Testis (tissue), 3 donors: ENCODE data around the gene PLD1. TPM values are rescaled to one million over a fixed set of nuclear protein-coding genes. Genes with fewer than 3 reads are reported as not detected.

Experiments used
- DNase-seq: peaks from one replicate; pipeline ENCODE4 v3.0.0-alpha.2; 2019
- H3K27ac ChIP-seq, 2 donors: fragments of 200-600 bp; sonication (generic); one replicate each; pipeline ENCODE4 v1.5.1; 2019
- H3K27me3 ChIP-seq: fragments of 200-600 bp; sonication (generic); one replicate; pipeline ENCODE4 v1.5.1; 2019
- H3K36me3 ChIP-seq: fragments of 200-600 bp; sonication (generic); one replicate; pipeline ENCODE4 v1.5.1; 2017; ENCODE audit warnings: low read depth; ENCODE audit errors: missing control alignments
- H3K4me1 ChIP-seq: fragments of 200-600 bp; sonication (generic); one replicate; pipeline ENCODE4 v1.5.1; 2019
- H3K4me3 ChIP-seq, 2 donors: fragments of 200-600 bp; sonication (generic); one replicate each; pipeline ENCODE4 v1.5.1; 2017 to 2019
- H3K9me3 ChIP-seq: fragments of 200-600 bp; sonication (generic); one replicate; pipeline ENCODE4 v1.5.1; 2017
- CTCF ChIP-seq, 3 experiments: fragments of 450-650 bp in 2 of 3; fragments of 200-600 bp in 1 of 3; sonication (generic) in 1 of 3; IDR thresholded peaks; one replicate each; pipeline ENCODE4 v1.5.1; 2016 to 2019; ENCODE audit warnings: antibody characterized with exemption in 3 of 3, mild to moderate bottlenecking in 2 of 3, moderate library complexity in 1 of 3
- POLR2A ChIP-seq: fragments of 450-650 bp; IDR thresholded peaks from one replicate; pipeline ENCODE4 v1.6.1; 2017; ENCODE audit warnings: antibody characterized with exemption, mild to moderate bottlenecking, moderate library complexity
- WGBS, 2 donors: methylation state at CpG; one replicate each; pipeline ENCODE4 v1.1.5; 2018; 5-methylcytosine and 5-hydroxymethylcytosine counted together
- intact Hi-C: fragments of 100-400 bp; cut with DNase I; formaldehyde crosslinking; loops from one replicate; pipeline ENCODE4 v1.15.1; 2023; ENCODE audit warnings: low total_unique reads
- polyA plus RNA-seq: library from polyadenylated mRNA; stranded (reverse); fragments of 350-450 nt; fragmentation: Illumina TruSeq; extraction: RNeasy Lipid Tissue Mini Kit (QIAGEN cat#74804); gene quantifications from one replicate; pipeline ENCODE4 v1.2.3, GENCODE V29; 2014; ENCODE audit warnings: low read depth, low replicate concordance; ENCODE audit not compliant: insufficient read depth
- total RNA-seq, 2 donors: library from RNA; depleted of rRNA; stranded (reverse); fragments of >200 nt; gene quantifications; one replicate each; pipeline ENCODE4 v1.2.3, GENCODE V29; 2016

Gene PLD1
- total and polyA plus RNA-seq, 3 donors from 2014 or later = 10.7 to 27.4 (median 19.1) TPM

GRCh38 chr3:171797265-171797679 is 13.0 kb downstream of the PLD1 start:
- TF ChIP-seq POLR2A (no peak), CTCF (IDR thresholded peaks at IDR 0.05) (no peak)
- no peaks in the 10 kb centered on the region for H3K36me3 ChIP-seq
- 73 to 78% methylated on average over 1 of the region's 1 CpG for WGBS, 2 donors
- intact Hi-C loops = no loop called here
- H3K27ac ChIP-seq = no peak overlapping the region
- no peaks in the 10 kb centered on the region for H3K9me3 ChIP-seq
- H3K27me3 ChIP-seq = no peaks in the 10 kb centered on the region
- H3K4me1 ChIP-seq = no peaks in the 10 kb centered on the region
- no peak for DNase-seq
- no peak overlapping the region for H3K4me3 ChIP-seq

- no peaks in the 10 kb centered on the region for H3K9me3 ChIP-seq
- intact Hi-C loops = no loop called here
- H3K27ac ChIP-seq = no peak overlapping the region
- DNase-seq = no peak
- 93 to 98% methylated on average over 4 of the region's 4 CpGs for WGBS, 2 donors
- no peaks in the 10 kb centered on the region for H3K36me3 ChIP-seq
- H3K4me1 ChIP-seq = no peaks in the 10 kb centered on the region
- no peak overlapping the region for H3K4me3 ChIP-seq
- no peak for TF ChIP-seq POLR2A
- TF ChIP-seq CTCF (IDR thresholded peaks at IDR 0.05) = no peak
- H3K27me3 ChIP-seq = no peaks in the 10 kb centered on the region
Observed at GRCh38 chr3:171796625-171797264, 13.5 kb downstream of the PLD1 start.

- intact Hi-C loops = no loop called here
Observed at GRCh38 chr3:171792531-171792930, 17.8 kb downstream of the PLD1 start.

GRCh38 chr3:171791692-171792076 is 18.6 kb downstream of the PLD1 start:
- Histone ChIP-seq H3K27me3 (no peaks in the 10 kb centered on the region), H3K27ac (no peak overlapping the region), H3K9me3 (no peaks in the 10 kb centered on the region), H3K4me3 (no peak overlapping the region), H3K36me3 (no peaks in the 10 kb centered on the region), H3K4me1 (no peaks in the 10 kb centered on the region)
- no peak for DNase-seq
- 85 to 88% methylated on average over 5 of the region's 5 CpGs for WGBS, 2 donors
- no peak for TF ChIP-seq CTCF (IDR thresholded peaks at IDR 0.05)
- no peak for TF ChIP-seq POLR2A
- intact Hi-C loops = no loop called here

More at GRCh38 chr3:171792531-171792930, 17.8 kb downstream of the PLD1 start:
- no peak overlapping the region for H3K4me3 ChIP-seq
- WGBS, 2 donors = 70 to 100% methylated on average over 1 to 2 of the region's 2 CpGs
- H3K36me3 ChIP-seq = no peaks in the 10 kb centered on the region
- H3K4me1 ChIP-seq = no peaks in the 10 kb centered on the region
- H3K9me3 ChIP-seq = no peaks in the 10 kb centered on the region
- no peak for DNase-seq
- H3K27ac ChIP-seq = no peak overlapping the region
- no peaks in the 10 kb centered on the region for H3K27me3 ChIP-seq
- TF ChIP-seq CTCF (IDR thresholded peaks at IDR 0.05) (no peak), POLR2A (no peak)
